OCI-LY3 (cell line): ENCODE measurements around the gene DCLK1.

Source experiments
- EZH2phosphoT487 ChIP-seq: fragments of 200-600 bp; shearing (Covaris generic); IDR thresholded peaks from 2 replicates; pipeline ENCODE4 v1.6.1; 2018; ENCODE audit warnings: antibody characterized with exemption, mixed run types, low read depth
- TF ChIP-seq, protein P1 (sequence below): fragments of 200-600, 300-600 bp; sonication (generic); IDR thresholded peaks from 2 replicates; pipeline ENCODE4 v1.5.1; 2014; ENCODE audit warnings: antibody characterized with exemption, low read length, low read depth

DNA sequence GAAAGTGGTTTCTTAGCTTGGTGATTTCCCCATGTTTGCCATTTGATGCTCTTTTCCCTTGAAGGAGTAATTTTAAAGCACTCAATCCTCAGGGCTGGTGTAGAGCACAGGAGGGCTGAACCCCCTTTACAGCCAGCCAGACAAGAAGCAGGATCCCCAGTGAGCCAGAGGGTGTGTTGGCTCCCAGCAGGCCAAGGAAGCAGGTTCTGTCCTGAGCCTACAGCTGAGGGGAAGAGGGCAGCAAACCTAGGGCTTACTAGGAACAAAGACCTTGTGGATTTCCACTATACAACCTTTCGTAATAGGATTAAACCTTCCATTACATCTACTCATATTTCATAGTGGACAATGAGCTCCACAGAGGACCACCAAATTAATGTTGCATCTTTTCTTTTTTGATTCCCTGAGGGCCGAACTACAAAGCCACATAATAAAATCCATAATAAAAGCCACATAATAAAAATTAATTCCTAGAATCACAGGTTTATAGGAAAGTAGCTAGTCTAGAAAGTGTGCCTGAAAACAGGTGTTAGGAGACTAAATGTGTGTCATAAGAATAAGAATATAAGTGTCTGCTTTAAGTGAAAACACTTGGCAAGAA lies 300.2 kb downstream of the DCLK1 start:
- TF ChIP-seq, protein P1, sequence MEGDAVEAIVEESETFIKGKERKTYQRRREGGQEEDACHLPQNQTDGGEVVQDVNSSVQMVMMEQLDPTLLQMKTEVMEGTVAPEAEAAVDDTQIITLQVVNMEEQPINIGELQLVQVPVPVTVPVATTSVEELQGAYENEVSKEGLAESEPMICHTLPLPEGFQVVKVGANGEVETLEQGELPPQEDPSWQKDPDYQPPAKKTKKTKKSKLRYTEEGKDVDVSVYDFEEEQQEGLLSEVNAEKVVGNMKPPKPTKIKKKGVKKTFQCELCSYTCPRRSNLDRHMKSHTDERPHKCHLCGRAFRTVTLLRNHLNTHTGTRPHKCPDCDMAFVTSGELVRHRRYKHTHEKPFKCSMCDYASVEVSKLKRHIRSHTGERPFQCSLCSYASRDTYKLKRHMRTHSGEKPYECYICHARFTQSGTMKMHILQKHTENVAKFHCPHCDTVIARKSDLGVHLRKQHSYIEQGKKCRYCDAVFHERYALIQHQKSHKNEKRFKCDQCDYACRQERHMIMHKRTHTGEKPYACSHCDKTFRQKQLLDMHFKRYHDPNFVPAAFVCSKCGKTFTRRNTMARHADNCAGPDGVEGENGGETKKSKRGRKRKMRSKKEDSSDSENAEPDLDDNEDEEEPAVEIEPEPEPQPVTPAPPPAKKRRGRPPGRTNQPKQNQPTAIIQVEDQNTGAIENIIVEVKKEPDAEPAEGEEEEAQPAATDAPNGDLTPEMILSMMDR, result no peak
- TF ChIP-seq EZH2phosphoT487, result no peak
